Measurements from ENCODE around the gene STRIP1. TPM values are rescaled to one million over a fixed set of nuclear protein-coding genes. Genes with fewer than 3 reads are reported as not detected.

Gene STRIP1
- total and polyA plus RNA-seq, 2 experiments from 2014 or later: 40.2 to 78.3 TPM

- Histone ChIP-seq H3K4me3 (no peak overlapping the region), H3K36me3 (no peaks in the 10 kb centered on the region), H3K9me3 (ENCODE audit: low read depth) (no peaks in the 10 kb centered on the region), H3K27me3 (no peaks in the 10 kb centered on the region), H3K4me1 (ENCODE audit: low read depth) (peaks cover 6% of the 10 kb centered on the region), H3K27ac (no peak overlapping the region)
- no peak for DNase-seq (ENCODE audit: low read depth in 1 of 2, low spot score in 1 of 2)
- TF ChIP-seq CTCF (IDR thresholded peaks at IDR 0.05; ENCODE audit: low read depth, low read length): no peak
Observed at GRCh38 chr1:110098222-110099026, 64.0 kb downstream of the STRIP1 start.

- no peaks in the 10 kb centered on the region for H3K9me3 ChIP-seq (ENCODE audit: low read depth)
- no peaks in the 10 kb centered on the region for H3K27me3 ChIP-seq
- H3K4me3 ChIP-seq: no peak overlapping the region
- TF ChIP-seq CTCF (IDR thresholded peaks at IDR 0.05; ENCODE audit: low read depth, low read length): no peak
- no peak for DNase-seq (ENCODE audit: low read depth in 1 of 2, low spot score in 1 of 2)
- peaks cover 6% of the 10 kb centered on the region for H3K4me1 ChIP-seq (ENCODE audit: low read depth)
- no peaks in the 10 kb centered on the region for H3K36me3 ChIP-seq
- H3K27ac ChIP-seq: no peak overlapping the region
Observed at GRCh38 chr1:110100335-110100734, 65.9 kb downstream of the STRIP1 start.

GRCh38 chr1:110102081-110102480, 67.7 kb downstream of the STRIP1 start:
- peaks cover 6% of the 10 kb centered on the region for H3K4me1 ChIP-seq (ENCODE audit: low read depth)
- TF ChIP-seq CTCF (IDR thresholded peaks at IDR 0.05; ENCODE audit: low read depth, low read length): no peak
- H3K4me3 ChIP-seq: no peak overlapping the region
- no peaks in the 10 kb centered on the region for H3K9me3 ChIP-seq (ENCODE audit: low read depth)
- H3K27ac ChIP-seq: no peak overlapping the region
- no peaks in the 10 kb centered on the region for H3K36me3 ChIP-seq
- no peaks in the 10 kb centered on the region for H3K27me3 ChIP-seq
- DNase-seq (ENCODE audit: low read depth in 1 of 2, low spot score in 1 of 2): peak in 1 of 2 donors; percentile 33

Other genes starting within 250 kb of the STRIP1 start
- 5.0 and 5.7 TPM in 2 replicates for gene CSF1, start 123.8 kb upstream of the STRIP1 start, total RNA-seq
- 4.9 and 6.6 TPM in 2 replicates for gene CSF1, start 123.8 kb upstream of the STRIP1 start, polyA plus RNA-seq
- gene AHCYL1, start 49.9 kb upstream of the STRIP1 start, total RNA-seq: 34.2 and 49.0 TPM in 2 replicates
- 82.7 and 106 TPM in 2 replicates for gene AHCYL1, start 49.9 kb upstream of the STRIP1 start, polyA plus RNA-seq
- gene ALX3, start 36.0 kb downstream of the STRIP1 start, total RNA-seq: 0.11 and 1.1 TPM in 2 replicates
- gene ALX3, start 36.0 kb downstream of the STRIP1 start, polyA plus RNA-seq: not detected in 2 replicates
- 0.09 TPM in 1 of 2 replicates, not detected in the other for gene UBL4B, start 77.8 kb downstream of the STRIP1 start, total RNA-seq
- not detected in 2 replicates for gene UBL4B, start 77.8 kb downstream of the STRIP1 start, polyA plus RNA-seq
- 0.06 and 0.14 TPM in 2 replicates for gene SLC6A17, start 115.9 kb downstream of the STRIP1 start, total RNA-seq
- not detected in 2 replicates for gene SLC6A17, start 115.9 kb downstream of the STRIP1 start, polyA plus RNA-seq
- 3.7 and 11.8 TPM in 2 replicates for gene KCNC4, start 175.7 kb downstream of the STRIP1 start, total RNA-seq
- 3.4 and 7.5 TPM in 2 replicates for gene KCNC4, start 175.7 kb downstream of the STRIP1 start, polyA plus RNA-seq

All from cardiac muscle cell (in vitro differentiated cells and primary cell).